ENCODE results near the gene DMXL2. TPM values are rescaled to one million over a fixed set of nuclear protein-coding genes. Genes with fewer than 3 reads are reported as not detected.
A peak's percentile ranks its signal among the peaks of the same experiment; 100 is the strongest.
"Not testable (repeated sequence)": the region's sequence is repeated elsewhere in the genome, so short reads cannot be mapped to it uniquely, and the experiment has no call there.

Gene DMXL2
- total RNA-seq, 1 experiment from 2014 or later = 27.1 TPM

DNA sequence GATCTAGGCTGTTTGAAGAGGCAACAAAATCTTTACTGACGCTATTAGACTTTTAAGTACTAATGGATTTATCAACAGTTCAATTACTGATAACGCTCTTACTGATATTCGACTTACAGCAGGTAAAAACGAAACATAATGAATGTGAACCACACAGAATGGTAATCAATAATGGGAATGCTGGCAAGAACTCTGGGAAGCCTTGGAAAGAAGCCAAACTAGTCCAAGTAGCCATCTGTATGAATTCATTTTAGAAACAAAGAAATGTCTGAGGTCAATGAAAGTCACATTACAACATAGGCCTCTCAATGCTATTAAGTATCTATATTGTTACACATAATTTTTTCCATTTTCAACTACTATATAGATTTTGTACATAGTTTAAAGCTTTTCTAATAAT is 130.0 kb downstream of the DMXL2 start:
- no peak for DNase-seq (ENCODE audit: low read depth)

DNA sequence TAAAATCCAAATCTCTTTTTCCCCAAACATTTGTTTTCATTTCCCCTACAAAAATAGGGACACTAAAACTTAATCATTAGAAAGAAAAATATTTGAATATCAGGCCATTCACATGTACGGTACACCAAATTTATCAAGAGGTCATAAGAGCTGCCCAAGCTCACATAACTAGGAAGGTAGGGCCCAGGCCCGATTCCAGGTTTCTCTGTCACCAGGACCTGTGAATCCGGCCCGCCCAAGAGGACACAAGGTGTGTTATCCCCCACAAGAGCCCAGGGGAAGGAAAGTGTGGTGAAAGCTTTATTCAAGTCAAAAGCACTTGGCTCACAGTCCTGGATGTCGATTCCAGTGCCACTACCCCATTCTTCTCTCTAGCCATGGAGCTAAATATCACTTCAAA is 130.6 kb downstream of the DMXL2 start:
- DNase-seq (ENCODE audit: low read depth) = no peak

DNA sequence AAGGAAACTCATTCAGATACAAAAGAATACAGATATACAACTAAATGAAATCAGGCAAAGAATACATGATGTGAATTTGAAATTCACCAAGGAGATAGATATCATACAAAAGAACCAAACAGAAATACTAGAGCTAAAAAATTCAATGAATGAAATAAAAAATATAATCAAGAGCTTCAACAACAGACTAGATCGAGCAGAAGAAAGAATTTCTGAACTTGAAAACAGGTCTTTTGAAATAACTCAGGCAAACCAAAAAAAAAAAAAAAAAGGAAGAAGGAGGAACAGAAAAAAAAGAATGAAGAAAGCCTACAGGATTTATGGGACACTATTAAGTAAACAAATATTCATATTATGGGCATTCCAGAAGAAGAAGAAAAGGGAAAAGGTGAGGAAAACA is 137.8 kb downstream of the DMXL2 start:
- no peak for DNase-seq (ENCODE audit: low read depth)

DNA sequence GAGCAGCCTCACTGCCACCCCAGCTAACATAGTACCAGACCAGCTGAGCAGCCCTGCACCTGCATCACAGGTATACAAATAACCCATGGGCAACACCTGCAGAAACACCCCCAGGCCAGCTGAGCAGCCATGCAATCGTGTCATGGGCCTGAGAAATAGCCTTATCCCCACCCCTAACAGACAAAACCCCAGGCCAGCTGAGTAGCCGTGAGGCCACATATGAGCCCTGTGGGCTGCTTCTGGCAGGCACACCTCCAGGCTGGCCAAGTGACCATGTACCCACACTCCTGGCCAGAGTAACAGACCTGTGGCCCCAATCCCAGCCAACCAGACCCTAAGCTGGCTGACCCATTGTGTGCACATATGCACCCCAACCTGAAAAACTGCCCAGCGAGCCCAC is 138.6 kb downstream of the DMXL2 start:
- no peak for DNase-seq (ENCODE audit: low read depth)

DNA sequence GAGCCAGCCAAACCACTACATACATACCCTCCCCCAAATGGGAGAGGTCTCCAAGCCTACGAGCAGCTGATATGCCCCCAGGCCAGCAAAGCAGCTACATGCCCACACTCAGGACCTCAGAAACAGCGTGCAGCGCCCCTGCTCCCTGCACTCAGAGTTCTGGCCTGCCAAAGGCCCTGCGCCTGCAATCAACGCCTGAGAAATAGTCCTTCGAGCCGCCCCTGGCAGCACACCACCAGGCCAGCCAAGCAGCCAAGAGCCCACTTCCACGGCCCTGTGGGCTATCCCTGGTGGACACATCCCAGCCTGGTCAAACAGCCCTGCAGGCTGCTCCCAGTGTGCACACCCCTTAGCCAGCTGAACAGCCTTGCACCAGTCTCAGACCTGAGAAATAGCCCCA is 139.1 kb downstream of the DMXL2 start:
- DNase-seq (ENCODE audit: low read depth) = no peak

DNA sequence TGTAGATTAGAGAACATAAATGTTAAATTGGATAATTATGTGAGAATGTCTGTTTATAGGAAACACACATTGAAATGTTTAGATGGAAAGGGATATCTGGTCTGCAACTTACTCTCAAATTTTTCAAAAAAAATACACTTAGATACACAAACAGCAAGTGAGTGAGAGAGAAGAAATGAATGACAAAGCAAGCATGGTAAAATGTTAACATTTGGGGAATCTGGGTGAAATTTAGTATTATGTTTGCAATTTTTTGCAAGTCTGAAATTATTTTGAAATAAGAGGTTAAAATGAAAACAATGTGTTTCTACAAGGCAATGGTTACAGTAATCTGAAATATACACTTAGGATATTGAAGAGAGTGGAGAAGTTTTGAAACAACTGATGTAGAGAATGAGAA is 146.8 kb downstream of the DMXL2 start:
- no peak for DNase-seq (ENCODE audit: low read depth)

DNA sequence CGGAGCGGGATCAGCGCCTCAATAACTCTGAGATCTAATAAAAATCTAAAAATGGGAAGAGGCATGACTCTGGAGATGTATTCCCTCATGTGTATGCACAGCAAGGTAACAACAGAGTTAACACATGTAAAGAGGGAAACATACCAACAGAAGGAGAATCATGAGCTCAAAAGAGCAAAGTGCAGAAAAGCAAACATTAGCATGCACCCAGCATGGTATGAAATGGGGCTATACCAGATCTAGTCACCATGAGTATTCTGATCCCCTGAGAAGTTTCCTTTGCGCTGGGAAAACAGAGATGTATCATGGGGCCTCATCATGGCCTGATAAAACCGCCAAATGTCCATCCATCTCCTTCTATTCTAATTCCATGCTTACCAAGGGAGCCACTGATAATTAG is 152.1 kb downstream of the DMXL2 start:
- no peak for DNase-seq (ENCODE audit: low read depth)

DNA sequence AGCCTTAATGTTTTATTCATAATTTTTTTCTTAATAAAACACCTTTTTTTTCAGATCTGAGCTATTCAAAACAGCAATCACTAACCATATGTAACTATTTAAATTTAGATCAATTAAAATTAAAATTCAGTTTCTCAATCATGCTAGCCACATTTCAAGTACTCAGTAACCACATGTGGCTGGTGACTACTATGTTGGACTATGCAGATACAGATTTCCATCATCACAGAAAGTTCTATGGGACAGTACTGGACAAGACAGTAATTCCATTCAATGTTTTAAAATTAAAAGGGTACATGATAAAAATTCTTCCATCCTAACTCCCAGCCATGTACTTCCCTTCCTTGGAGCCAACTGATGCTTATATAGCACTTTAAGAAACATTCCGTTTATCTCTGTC is 161.8 kb downstream of the DMXL2 start:
- no peak for DNase-seq (ENCODE audit: low read depth)

DNA sequence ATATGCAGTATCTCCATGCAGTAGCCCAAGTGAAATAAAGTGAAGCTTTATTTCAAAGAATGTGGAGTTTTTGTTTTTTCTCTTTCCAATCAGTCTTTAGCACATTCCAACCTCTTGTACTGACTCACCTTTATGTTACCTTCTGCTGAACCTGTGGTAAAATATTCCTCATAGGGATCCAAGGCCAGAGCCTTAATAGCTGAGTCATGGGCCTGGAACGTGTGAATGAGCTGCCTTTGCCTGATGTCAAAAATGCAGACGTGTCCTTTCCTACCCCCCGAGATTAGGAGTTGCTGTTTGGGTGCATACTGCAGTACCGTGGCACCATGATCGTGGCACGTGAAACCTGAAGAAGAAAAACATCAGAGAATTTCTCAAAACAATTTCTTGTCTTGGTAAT is 172.6 kb downstream of the DMXL2 start:
- DNase-seq (ENCODE audit: low read depth) = peak; percentile 49

DNA sequence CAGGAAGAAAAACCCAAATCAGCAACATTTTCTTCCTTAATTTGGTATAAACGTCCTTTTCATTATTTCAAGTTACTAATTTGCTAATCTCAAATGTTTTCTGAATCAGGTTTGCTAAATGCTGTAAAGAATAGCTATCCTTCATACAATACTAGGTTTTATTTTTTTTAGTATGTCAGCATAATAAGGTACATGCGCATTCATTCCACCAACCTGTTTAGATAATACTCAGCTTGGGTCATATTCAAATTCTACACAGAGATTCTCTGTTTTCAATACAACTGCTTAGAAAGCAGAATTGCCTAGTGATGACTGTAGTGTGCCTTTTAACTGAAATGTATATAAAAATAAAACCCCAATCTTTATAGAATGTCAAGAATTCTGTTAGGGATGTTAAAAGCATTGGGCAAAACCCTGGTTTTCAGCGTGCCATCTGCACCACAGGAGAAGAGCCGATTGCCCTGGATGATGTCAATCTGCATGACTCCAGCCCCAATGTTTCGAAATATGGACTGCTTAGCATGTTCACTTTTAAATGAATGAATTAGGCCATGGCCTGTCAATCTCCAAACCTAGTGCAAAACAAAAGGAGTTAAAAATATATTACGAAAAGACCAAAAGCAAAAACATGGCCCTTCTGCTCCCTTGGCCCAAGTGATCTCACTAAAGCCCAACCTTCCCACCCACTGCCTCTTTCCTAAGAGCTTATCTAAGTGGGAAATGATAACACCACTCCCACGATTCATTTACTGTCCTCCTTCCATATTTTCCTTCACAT is 173.8 kb downstream of the DMXL2 start:
- no peak for DNase-seq (ENCODE audit: low read depth)

DNA sequence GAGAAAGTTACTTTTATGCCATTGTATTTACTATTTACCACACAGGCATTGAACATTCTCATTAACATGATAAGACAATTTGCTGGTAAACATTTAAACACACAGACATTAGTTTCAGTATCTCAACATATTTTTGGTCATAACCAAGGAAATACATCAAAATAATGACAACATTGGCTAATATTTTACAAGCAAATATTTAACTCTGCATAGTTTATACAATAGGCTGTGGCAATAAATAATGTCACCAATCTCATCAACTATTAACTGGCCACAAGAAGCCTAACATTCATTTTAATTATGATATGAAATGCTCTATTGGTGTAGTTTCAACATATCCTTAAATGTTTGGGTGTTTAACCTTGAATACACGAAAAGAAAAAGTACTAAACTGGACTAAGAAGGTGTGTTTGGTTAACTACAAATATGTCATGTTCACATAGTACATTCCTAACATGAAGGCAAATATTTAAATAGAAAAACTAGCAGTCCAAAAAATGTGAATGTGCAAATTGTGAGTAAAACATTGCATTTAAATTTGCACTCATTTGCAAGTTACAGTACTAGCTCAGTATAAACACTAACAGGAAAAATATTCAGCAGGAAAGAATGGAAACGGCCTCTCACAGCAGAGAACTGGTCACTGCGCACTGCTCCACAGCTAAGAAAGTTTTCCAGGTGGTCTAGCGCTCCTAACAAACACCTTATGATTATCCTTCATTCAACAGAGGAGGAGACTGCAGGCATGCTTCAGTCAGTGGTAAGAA is 174.5 kb downstream of the DMXL2 start:
- DNase-seq (ENCODE audit: low read depth) = no peak

DNA sequence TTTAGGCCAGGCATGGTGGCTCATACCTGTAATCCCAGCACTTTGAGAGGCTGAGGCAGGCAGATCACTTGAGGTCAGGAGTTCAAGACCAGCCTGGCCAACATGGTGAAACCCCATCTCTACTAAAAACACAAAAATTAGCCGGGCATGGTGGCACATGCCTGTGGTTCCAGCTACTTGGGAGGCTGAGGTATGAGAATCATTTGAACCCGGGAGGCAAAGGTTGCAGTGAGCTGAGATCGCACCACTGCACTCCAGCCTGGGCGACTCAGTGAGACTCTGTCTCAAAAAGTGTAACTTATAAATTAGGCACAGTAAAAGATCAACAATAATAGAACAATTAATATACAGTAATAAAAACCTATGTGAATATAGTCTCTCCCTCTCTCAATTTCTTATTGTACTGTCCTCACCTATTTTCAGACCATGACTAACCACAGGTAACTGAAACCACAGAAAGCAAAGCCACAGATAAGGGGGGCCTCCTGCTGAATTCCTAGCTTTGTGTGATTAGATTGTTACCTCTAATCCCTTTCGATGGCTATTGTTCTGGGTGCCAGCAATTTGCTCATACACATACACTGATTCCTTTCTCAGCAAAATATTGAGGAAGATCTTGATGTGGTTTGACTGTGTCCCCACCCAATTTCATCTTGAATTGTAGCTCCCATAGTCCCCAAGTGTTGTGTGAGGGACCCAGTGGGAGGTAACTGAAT is 176.4 kb downstream of the DMXL2 start:
- DNase-seq (ENCODE audit: low read depth) = not testable (repeated sequence)

DNA sequence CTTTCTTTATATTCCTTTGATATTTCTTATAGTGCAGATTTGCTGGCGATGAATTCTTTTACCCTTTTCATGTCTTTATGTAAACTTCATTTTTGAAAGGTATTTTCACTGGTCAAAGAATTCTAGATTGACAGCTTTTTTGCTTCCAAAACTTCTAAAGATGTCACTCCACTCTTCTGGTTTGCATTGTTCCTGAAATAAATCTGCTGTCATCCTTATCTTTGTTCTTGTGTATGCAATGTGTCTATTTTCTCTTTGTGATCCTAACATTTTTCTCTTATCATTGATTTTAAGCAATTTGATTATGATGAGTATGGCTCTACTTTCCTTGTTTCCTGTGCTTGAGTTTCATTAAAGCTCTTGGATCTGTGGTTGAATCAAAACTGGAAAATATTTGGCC is 177.8 kb downstream of the DMXL2 start:
- DNase-seq (ENCODE audit: low read depth) = no peak

DNA sequence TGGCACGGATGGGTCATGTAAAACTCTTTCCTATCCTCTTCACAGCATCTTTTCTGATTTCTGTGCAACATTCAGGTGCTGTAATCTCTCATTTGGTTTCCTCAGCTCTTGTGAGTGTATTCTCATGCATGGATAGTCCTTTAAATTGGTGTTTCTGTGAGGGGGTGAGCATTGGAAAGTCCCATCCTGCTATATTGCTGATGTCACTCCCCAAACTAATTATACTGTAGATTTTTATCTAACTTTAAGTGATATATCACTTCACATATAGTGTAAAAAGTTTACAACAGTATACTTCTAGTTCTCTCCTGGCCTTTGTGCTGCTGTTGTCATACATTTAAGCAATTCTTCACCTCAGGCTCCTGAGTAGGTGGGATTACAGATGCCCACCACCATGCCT is 178.5 kb downstream of the DMXL2 start:
- no peak for DNase-seq (ENCODE audit: low read depth)

DNA sequence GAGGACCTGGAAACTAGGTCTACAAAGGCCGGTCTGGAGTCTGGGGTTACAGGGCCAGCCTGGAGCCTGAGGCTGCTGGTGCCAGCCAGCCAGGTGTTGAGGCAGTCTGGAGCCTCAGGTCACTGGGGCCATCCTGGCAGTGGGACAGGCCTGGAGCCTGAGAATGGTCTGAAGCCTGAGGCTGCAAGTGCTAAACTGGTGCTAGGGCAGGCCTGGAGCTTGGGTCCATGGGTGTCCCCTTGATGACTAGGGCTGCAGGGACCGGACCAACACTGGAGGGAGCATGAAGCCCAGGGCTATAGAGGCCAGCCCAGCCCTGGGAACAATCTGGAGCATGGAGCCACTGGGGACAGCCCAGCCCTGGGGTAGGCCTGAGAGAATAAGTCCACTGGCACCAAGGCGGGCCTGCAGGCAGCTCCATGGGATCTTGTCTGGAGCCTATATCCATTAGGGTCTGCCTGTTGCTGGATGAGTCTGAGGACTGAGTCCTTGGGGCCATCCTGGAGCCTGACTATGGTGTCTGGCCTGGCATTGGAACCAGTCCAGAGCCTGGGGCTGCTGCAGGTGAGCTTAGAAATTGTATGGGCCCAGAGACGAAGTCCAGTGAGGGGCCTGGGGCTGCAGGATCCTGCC is 179.2 kb downstream of the DMXL2 start:
- no peak for DNase-seq (ENCODE audit: low read depth)

DNA sequence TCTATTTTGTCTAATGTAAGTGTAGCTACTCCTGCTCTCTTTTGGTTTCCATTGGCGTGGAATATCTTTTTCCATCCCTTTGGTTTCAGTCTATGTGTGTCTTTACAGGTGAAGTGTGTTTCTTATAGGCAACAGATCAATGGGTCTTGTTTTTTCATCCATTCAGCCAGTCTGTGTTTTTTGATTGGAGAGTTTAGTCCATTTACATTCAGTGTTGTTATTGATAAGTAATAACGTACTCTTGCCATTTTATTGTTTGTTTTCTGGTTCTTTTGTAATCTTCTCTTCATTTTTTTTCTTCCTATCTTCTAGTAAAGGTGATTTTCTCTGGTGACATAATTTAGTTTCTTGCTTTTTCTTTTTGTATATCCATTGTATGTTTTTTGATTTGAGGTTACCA is 184.0 kb downstream of the DMXL2 start:
- no peak for DNase-seq (ENCODE audit: low read depth)

DNA sequence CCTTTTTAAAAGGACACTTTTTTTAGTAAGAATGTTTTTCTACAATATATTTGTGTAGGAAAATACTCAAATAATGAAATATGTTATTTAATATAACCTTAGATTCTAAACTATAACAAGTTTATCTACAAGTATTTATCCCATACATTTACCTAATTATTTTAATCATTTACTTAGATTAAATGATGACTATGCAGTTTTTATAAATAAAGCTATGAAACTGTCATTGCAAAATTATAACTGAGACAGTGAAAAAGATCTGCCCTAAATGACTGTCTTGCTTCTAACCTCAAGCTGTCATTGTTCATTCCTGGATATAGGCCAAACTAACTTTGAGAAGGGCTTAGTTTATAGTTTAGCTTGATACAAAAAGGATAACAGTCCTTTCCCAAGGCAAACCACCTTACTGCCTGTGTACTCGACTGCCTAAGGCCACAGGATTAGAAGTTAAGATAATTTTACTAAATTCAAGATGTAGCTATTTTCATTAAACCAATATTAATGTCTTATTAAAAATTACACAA is 197.0 kb downstream of the DMXL2 start:
- no peak for DNase-seq (ENCODE audit: low read depth)

DNA sequence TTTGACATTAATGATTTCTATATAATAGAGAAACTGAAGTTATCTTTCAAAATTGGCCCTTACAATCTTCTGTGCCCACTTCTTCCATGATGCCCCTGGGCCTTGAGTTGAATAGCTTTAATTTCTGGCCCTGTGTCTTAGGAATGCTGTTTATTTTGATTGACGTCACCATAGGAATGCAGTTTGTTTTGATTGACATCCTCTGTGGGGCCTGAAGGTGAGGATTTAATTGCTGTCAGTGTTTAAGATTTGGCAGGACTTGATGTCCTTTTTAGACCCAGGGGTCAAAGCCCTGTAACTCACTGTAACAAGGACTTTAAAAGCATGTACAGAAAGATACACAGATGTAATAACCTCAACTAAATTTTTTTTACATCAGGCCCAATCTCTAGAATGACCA is 197.8 kb downstream of the DMXL2 start:
- no peak for DNase-seq (ENCODE audit: low read depth)

DNA sequence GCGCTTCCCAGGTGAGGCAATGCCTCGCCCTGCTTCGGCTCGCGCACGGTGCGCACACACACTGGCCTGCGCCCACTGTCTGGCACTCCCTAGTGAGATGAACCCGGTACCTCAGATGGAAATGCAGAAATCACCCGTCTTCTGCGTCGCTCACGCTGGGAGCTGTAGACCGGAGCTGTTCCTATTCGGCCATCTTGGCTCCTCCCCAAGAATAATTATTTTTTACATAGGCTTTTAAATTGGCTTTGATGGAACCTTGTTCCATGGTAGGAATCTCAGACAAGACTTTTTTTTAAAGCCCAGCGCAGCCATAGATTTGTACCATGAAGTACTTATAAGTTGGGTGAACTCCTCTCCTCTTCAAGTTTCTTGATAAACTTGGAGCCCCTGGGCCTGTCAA is 199.5 kb downstream of the DMXL2 start:
- not testable (repeated sequence) for DNase-seq (ENCODE audit: low read depth)

DNA sequence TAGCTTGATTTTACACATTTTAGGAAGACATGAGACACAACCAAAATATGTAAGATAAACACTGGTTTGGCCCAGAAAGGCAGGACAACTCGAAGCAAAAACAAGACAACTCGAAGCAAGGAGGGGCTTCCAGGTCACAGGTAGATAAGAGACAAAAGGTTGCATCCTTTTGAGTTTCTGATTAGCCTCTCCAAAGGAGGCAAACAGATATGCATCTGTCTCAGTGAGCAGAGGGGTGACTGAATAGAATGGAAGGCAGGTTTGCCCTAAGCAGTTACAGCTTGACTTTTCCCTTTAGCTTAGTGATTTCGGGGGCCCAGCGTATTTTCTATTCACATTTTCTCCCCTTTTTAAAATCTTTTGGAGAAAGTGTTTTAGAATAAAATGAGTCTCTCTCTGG is 206.4 kb downstream of the DMXL2 start:
- no peak for DNase-seq (ENCODE audit: low read depth)

DNA sequence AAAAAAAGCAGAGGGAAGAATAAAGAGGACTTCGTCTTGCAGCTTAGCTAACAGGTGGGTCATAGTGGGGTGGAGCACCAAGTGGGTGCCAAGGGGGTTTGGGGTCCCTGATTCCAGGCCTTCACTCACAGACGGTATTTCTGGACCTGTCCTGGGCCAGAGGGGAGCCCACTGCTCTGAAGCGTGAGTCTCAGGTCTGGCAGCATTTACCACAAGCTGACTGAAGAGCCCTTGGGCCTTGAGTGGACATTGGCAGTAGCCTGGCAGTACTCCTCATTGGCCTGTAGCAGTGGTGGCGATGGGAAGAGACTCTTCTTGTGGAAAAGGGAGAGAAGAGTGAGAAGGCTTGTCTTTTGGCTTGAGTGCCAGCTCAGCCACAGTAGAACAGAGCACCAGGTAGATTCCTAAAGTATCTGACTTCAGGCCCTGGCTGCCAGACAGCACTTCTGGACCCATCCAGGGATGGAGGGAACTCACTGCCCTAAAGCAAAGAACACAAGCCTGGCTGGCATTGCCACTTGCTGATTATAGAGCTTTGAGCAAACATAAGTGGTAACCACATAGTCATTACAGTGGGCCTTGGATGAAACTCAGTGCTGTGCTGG is 208.2 kb downstream of the DMXL2 start:
- no peak for DNase-seq (ENCODE audit: low read depth)

All from Daoy (cell line).